Left ventricle myocardium inferior (tissue), 1 donor: ENCODE data around the gene RBM38. TPM values are rescaled to one million over a fixed set of nuclear protein-coding genes. Genes with fewer than 3 reads are reported as not detected.
A peak's percentile ranks its signal among the peaks of the same experiment; 100 is the strongest.

Source experiments
- DNase-seq: peaks from one replicate; pipeline ENCODE4 v3.0.0-alpha.2; 2020
- H3K27ac ChIP-seq: fragments of 200-600 bp; replicated peaks from 2 replicates; pipeline ENCODE4 v1.8.0; 2021
- H3K27me3 ChIP-seq: fragments of 200-600 bp; 2 replicates; pipeline ENCODE4 v1.8.0; 2021; ENCODE audit warnings: low read depth
- H3K36me3 ChIP-seq: fragments of 200-600 bp; 2 replicates; pipeline ENCODE4 v1.8.0; 2021
- H3K4me1 ChIP-seq: fragments of 200-600 bp; 2 replicates; pipeline ENCODE4 v1.8.0; 2021
- H3K4me3 ChIP-seq: fragments of 200-600 bp; 2 replicates; pipeline ENCODE4 v1.8.0; 2021; ENCODE audit warnings: mild to moderate bottlenecking, moderate library complexity
- H3K9me3 ChIP-seq: fragments of 200-600 bp; replicated peaks from 2 replicates; pipeline ENCODE4 v1.8.0; 2021
- CTCF ChIP-seq: fragments of 200-600 bp; IDR thresholded peaks from 2 replicates; pipeline ENCODE4 v1.8.0; 2021; ENCODE audit warnings: antibody characterized with exemption, mild to moderate bottlenecking, borderline replicate concordance
- intact Hi-C: fragments of 100-400 bp; cut with micrococcal nuclease; formaldehyde crosslinking; loops from one replicate; pipeline ENCODE4 v1.11.0; 2022
- total RNA-seq: library from RNA; stranded (reverse); fragmentation: NEBNext Ultra II Directional; extraction: Animal tissue kit (Norgen Biotek cat#: 25700); gene quantifications from one replicate; pipeline ENCODE4 v1.2.1, GENCODE V29; 2021
- donor health status: DM: no; HTN: yes; CAD: no; lungs with severe emphysema.

The RBM38 gene
- total RNA-seq, 1 donor from 2014 or later = 75.5 TPM

GRCh38 chr20:57432480-57432861, 41.3 kb downstream of the RBM38 start:
- Histone ChIP-seq H3K27ac (peak overlapping the region; percentile 73), H3K9me3 (peaks cover 7% of the 10 kb centered on the region), H3K36me3 (no peaks in the 10 kb centered on the region), H3K4me1 (peaks cover 44% of the 10 kb centered on the region), H3K4me3 (no peak overlapping the region), H3K27me3 (no peaks in the 10 kb centered on the region)
- no peak for TF ChIP-seq CTCF
- no peak for DNase-seq
- intact Hi-C loops = no loop called here

DNA sequence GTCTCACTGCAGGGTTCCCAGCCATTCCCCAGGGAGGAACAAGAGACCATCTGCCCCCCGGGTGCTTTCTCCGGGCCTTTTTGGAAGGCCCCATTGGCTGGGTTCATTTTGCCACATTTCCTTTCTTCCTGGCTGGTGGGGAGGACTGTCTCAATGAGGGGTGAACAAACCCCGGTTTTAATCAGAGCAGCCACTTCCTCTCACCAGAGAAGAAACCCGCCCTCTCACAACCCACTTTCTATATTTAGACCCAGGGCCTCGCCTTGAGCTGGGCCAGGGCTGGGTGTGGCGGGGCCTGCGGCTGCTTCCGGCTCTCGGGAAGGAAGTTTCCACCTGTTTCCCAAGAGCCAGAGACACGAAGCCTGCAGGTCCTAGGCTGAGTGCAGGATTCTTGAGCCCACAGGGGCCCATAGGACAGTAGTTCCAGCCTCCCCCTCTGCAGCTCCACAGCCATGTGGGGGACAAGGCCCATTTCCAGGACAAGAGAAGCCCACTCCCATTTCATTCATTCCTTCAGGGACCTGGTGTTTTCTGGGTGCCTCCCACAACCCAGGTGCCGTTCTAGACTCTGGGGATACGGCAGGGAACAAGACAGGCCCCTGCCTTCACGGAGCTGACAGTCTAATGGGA, 41.8 kb downstream of the RBM38 start:
- peak overlapping the region; percentile 73 for H3K27ac ChIP-seq
- peaks cover 49% of the 10 kb centered on the region for H3K4me1 ChIP-seq
- intact Hi-C loops = no loop called here
- no peaks in the 10 kb centered on the region for H3K27me3 ChIP-seq
- H3K36me3 ChIP-seq = no peaks in the 10 kb centered on the region
- peak; percentile 62 for DNase-seq
- H3K9me3 ChIP-seq = peaks cover 11% of the 10 kb centered on the region
- TF ChIP-seq CTCF = no peak
- no peak overlapping the region for H3K4me3 ChIP-seq

DNA sequence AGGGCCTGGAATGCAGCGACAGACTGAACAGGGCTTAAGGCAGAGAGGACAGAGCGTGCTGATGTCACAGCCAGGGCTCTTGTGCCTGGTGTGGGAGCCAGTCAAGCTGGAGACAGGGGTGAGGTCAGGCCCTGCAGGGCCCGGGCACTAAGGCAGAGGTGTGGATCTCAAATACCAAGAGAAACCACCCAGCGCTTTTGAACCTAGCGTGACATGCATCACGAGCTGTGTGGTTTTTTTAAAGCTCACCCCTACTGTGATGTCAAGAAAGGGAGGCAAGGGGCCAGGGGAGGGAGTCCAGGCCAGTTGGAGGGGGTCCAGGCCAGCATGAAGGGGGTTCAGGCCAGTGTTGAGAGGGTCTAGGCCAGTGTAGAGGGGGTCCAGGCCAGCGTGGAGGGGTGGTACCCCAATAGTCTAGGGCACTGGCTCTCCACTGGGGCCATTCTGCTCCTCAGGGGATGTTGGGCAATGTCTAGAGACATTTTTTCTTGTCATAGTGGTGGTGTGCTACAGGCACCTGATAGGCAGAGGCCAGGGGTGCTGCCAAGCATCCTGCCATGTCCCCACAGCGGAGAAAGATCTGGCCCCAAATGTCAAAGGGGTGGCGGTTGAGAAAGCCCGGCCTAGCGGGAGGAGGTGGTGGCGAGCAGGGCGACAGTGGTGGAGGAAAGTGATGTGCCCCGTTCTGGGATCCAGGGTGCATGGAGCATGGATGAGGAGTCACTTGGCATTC, 42.6 kb downstream of the RBM38 start:
- intact Hi-C loops = no loop called here
- H3K4me1 ChIP-seq = peaks cover 57% of the 10 kb centered on the region
- H3K27ac ChIP-seq = peak overlapping the region; percentile 73
- no peaks in the 10 kb centered on the region for H3K27me3 ChIP-seq
- H3K9me3 ChIP-seq = peaks cover 11% of the 10 kb centered on the region
- DNase-seq = no peak
- H3K4me3 ChIP-seq = no peak overlapping the region
- H3K36me3 ChIP-seq = no peaks in the 10 kb centered on the region
- no peak for TF ChIP-seq CTCF

GRCh38 chr20:57434390-57434700, 43.1 kb downstream of the RBM38 start:
- intact Hi-C loops = no loop called here
- Histone ChIP-seq H3K36me3 (no peaks in the 10 kb centered on the region), H3K27me3 (no peaks in the 10 kb centered on the region), H3K4me3 (no peak overlapping the region), H3K4me1 (peaks cover 58% of the 10 kb centered on the region), H3K27ac (no peak overlapping the region), H3K9me3 (peaks cover 11% of the 10 kb centered on the region)
- DNase-seq = no peak
- peak; percentile 37 for TF ChIP-seq CTCF

DNA sequence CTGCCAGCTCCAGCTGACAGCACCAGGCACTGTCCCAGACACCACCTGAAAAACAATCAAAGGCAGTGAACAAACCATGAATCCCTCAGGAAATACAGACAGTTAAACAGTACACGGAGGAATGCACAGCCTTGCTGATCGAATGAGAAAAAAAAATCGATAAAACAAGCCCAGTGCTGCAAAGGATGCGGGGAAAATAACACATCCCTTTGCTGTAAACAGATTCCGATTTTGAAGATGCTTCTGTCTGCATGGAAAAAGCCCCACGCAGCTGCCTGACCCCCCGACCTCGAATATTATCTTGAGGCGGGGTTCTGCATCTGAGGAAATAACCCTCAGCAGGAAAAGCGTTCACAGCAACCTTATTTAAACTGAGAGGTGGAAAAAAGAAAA, 43.9 kb downstream of the RBM38 start:
- Histone ChIP-seq H3K4me1 (peaks cover 66% of the 10 kb centered on the region), H3K27ac (peak overlapping the region; percentile 11), H3K36me3 (no peaks in the 10 kb centered on the region), H3K27me3 (no peaks in the 10 kb centered on the region), H3K4me3 (no peak overlapping the region), H3K9me3 (peaks cover 11% of the 10 kb centered on the region)
- intact Hi-C loops = no loop called here
- TF ChIP-seq CTCF = no peak
- no peak for DNase-seq
